Liver (tissue), 9 donors: ENCODE data around the gene PRSS38. TPM values are rescaled to one million over a fixed set of nuclear protein-coding genes. Genes with fewer than 3 reads are reported as not detected.

Experiments used
- DNase-seq: peaks from one replicate; pipeline ENCODE4 v3.0.0-alpha.2; 2017; ENCODE audit warnings: low spot score
- H3K27ac ChIP-seq, 2 donors: one replicate each; pipeline ENCODE4 v1.7.0; 2013; ENCODE audit warnings: inconsistent platforms in 2 of 2, low read length in 2 of 2, control low read depth in 1 of 2, low read depth in 1 of 2, mild to moderate bottlenecking in 1 of 2
- H3K27me3 ChIP-seq, 4 donors: one replicate each; pipeline versions ENCODE4 v1.6.1 to v1.7.0; 2013; ENCODE audit warnings: low read length in 3 of 4, inconsistent platforms in 1 of 4, mild to moderate bottlenecking in 1 of 4, moderate library complexity in 1 of 4; ENCODE audit not compliant: control insufficient read depth in 4 of 4, insufficient read depth in 4 of 4
- H3K36me3 ChIP-seq, 4 donors: one replicate each; pipeline versions ENCODE4 v1.6.1 to v1.7.0; 2013; ENCODE audit warnings: low read length in 3 of 4, mild to moderate bottlenecking in 3 of 4, low read depth in 1 of 4, moderate library complexity in 1 of 4; ENCODE audit not compliant: control insufficient read depth in 4 of 4, insufficient read depth in 3 of 4
- H3K4me1 ChIP-seq, 4 donors: one replicate each; pipeline versions ENCODE4 v1.6.1 to v1.7.0; 2013; ENCODE audit warnings: low read length in 3 of 4, mild to moderate bottlenecking in 3 of 4, moderate library complexity in 1 of 4; ENCODE audit not compliant: control insufficient read depth in 4 of 4, insufficient read depth in 4 of 4
- H3K4me3 ChIP-seq, 3 donors: one replicate each; pipeline versions ENCODE4 v1.6.1 to v1.7.0; 2013; ENCODE audit warnings: low read length in 3 of 3, control low read depth in 1 of 3, low read depth in 1 of 3, mild to moderate bottlenecking in 1 of 3
- H3K9ac ChIP-seq, 2 donors: one replicate each; pipeline ENCODE4 v1.7.0; 2013; ENCODE audit warnings: low read length in 2 of 2, mild to moderate bottlenecking in 2 of 2, moderate library complexity in 2 of 2, control low read depth in 1 of 2, low read depth in 1 of 2
- H3K9me3 ChIP-seq, 4 donors: one replicate each; pipeline versions ENCODE4 v1.6.1 to v1.7.0; 2013; ENCODE audit warnings: low read length in 3 of 4; ENCODE audit not compliant: control insufficient read depth in 4 of 4
- EGR1 ChIP-seq, 2 donors: IDR thresholded peaks; 2 replicates each; pipeline ENCODE4 v1.6.1; 2016 to 2018; ENCODE audit warnings: antibody characterized with exemption in 2 of 2, low read depth in 2 of 2
- FOXA1 ChIP-seq: IDR thresholded peaks from 2 replicates; pipeline ENCODE4 v1.6.1; 2016; ENCODE audit warnings: antibody characterized with exemption
- FOXA2 ChIP-seq: IDR thresholded peaks from 2 replicates; pipeline ENCODE4 v1.6.1; 2016; ENCODE audit warnings: antibody characterized with exemption
- GABPA ChIP-seq, 2 donors: IDR thresholded peaks in 1 of 2; conservative IDR thresholded peaks in 1 of 2; 2 replicates each; pipeline ENCODE4 v1.6.1; 2016; ENCODE audit warnings: antibody characterized with exemption in 2 of 2, mild to moderate bottlenecking in 1 of 2, moderate library complexity in 1 of 2
- HNF4A ChIP-seq, 2 donors: conservative IDR thresholded peaks; 2 replicates each; pipeline ENCODE4 v1.6.1; 2016; ENCODE audit warnings: antibody characterized with exemption in 2 of 2, mild to moderate bottlenecking in 2 of 2
- HNF4G ChIP-seq: IDR thresholded peaks from 2 replicates; pipeline ENCODE4 v1.6.1; 2016; ENCODE audit warnings: antibody characterized with exemption
- JUND ChIP-seq, 2 donors: IDR thresholded peaks; 2 replicates each; pipeline ENCODE4 v1.6.1; 2016; ENCODE audit warnings: antibody characterized with exemption in 2 of 2
- NR2F2 ChIP-seq: IDR thresholded peaks from 2 replicates; pipeline ENCODE4 v1.6.1; 2016; ENCODE audit warnings: antibody characterized with exemption
- RAD21 ChIP-seq, 2 donors: IDR thresholded peaks; 2 replicates each; pipeline ENCODE4 v1.6.1; 2016; ENCODE audit warnings: antibody characterized with exemption in 2 of 2, mild to moderate bottlenecking in 2 of 2
- RXRA ChIP-seq, 2 donors: IDR thresholded peaks; 2 replicates each; pipeline ENCODE4 v1.6.1; 2017 to 2018; ENCODE audit warnings: antibody characterized with exemption in 2 of 2, mild to moderate bottlenecking in 1 of 2
- SP1 ChIP-seq: IDR thresholded peaks from 2 replicates; pipeline ENCODE4 v1.6.1; 2018; ENCODE audit warnings: antibody characterized with exemption, mild to moderate bottlenecking
- TAF1 ChIP-seq: conservative IDR thresholded peaks from 2 replicates; pipeline ENCODE4 v1.6.1; 2016; ENCODE audit warnings: antibody characterized with exemption, mild to moderate bottlenecking
- YY1 ChIP-seq: IDR thresholded peaks from 2 replicates; pipeline ENCODE4 v1.6.1; 2016; ENCODE audit warnings: antibody characterized with exemption, mild to moderate bottlenecking
- WGBS: extraction: QIAGEN DNeasy Blood & Tissue Kit; methylation state at CpG from one replicate; pipeline ENCODE4 v1.1.7; 2013; 5-methylcytosine and 5-hydroxymethylcytosine counted together
- polyA plus RNA-seq, 2 donors: library from polyadenylated mRNA; stranded (reverse) in 1 of 2; unstranded in 1 of 2; fragments of 200-250 nt in 1 of 2; fragments of >200 nt in 1 of 2; fragmentation: Nextera tagmentation in 1 of 2; extraction: Ambion mirVana in 1 of 2; gene quantifications; one replicate each; pipeline versions ENCODE4 v1.2.1 to v1.2.3, GENCODE V29; 2013 to 2015
- total RNA-seq, 2 donors: library from RNA; depleted of rRNA; stranded (reverse); fragments of >200 nt; gene quantifications; one replicate each; pipeline ENCODE4 v1.2.3, GENCODE V29; 2014
- TF ChIP-seq, protein P1 (sequence below): IDR thresholded peaks from 2 replicates; pipeline ENCODE4 v1.6.1; 2016; ENCODE audit warnings: antibody characterized with exemption
- TF ChIP-seq, protein P2 (sequence below): IDR thresholded peaks from 2 replicates; pipeline ENCODE4 v1.6.1; 2016; ENCODE audit warnings: antibody characterized with exemption
- TF ChIP-seq, protein P3 (sequence below): IDR thresholded peaks from 2 replicates; pipeline ENCODE4 v1.6.1; 2016; ENCODE audit warnings: antibody characterized with exemption
- TF ChIP-seq, protein P4 (sequence below): fragments of 150-350 bp; IDR thresholded peaks from 2 replicates; pipeline ENCODE4 v1.5.1; 2017; ENCODE audit warnings: improper control_type of control experiment, low read depth, low read length; ENCODE audit not compliant: missing input control
- TF ChIP-seq, protein P5 (sequence below): IDR thresholded peaks from 2 replicates; pipeline ENCODE4 v1.6.1; 2016; ENCODE audit warnings: antibody characterized with exemption, mild to moderate bottlenecking
- donor health status: healthy.
- donor health status: healthy.
- donor health status: healthy.
- donor health status: healthy.
- donor health status: healthy.

The PRSS38 gene
- total and polyA plus RNA-seq, 4 donors: not detected

DNA sequence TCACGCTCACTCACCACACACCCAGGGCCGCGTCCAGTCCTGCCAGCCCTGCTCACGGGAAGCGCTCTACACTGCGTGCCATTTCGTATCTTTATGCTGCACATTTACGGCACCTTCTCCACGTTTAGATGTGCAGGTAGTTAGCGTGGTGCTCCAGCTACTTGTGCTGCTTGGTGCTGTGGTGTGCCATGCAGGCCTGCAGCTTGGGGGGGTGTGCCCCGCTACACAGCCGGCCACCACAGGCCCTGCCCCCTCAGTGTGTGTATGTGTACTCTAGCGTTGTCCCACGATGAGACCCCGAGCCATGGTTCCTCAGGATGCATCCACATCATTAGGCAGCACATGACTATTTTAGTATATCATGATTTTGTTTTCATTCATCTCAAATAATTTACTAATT, 41.9 kb upstream of the PRSS38 start:
- H3K4me3 ChIP-seq: no peak overlapping the region
- TF ChIP-seq, protein P1, sequence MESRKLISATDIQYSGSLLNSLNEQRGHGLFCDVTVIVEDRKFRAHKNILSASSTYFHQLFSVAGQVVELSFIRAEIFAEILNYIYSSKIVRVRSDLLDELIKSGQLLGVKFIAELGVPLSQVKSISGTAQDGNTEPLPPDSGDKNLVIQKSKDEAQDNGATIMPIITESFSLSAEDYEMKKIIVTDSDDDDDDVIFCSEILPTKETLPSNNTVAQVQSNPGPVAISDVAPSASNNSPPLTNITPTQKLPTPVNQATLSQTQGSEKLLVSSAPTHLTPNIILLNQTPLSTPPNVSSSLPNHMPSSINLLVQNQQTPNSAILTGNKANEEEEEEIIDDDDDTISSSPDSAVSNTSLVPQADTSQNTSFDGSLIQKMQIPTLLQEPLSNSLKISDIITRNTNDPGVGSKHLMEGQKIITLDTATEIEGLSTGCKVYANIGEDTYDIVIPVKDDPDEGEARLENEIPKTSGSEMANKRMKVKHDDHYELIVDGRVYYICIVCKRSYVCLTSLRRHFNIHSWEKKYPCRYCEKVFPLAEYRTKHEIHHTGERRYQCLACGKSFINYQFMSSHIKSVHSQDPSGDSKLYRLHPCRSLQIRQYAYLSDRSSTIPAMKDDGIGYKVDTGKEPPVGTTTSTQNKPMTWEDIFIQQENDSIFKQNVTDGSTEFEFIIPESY: no peak
- TF ChIP-seq JUND (IDR thresholded peaks at IDR 0.05) (no peak), FOXA2 (no peak), RAD21 (IDR thresholded peaks at IDR 0.05) (no peak), YY1 (no peak), EGR1 (IDR thresholded peaks at IDR 0.05; ENCODE audit: low read depth in 2 of 2) (no peak)
- TF ChIP-seq, protein P2, sequence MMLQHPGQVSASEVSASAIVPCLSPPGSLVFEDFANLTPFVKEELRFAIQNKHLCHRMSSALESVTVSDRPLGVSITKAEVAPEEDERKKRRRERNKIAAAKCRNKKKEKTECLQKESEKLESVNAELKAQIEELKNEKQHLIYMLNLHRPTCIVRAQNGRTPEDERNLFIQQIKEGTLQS: no peak
- TF ChIP-seq, protein P3, sequence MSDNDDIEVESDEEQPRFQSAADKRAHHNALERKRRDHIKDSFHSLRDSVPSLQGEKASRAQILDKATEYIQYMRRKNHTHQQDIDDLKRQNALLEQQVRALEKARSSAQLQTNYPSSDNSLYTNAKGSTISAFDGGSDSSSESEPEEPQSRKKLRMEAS: no peak
- TF ChIP-seq, protein P4, sequence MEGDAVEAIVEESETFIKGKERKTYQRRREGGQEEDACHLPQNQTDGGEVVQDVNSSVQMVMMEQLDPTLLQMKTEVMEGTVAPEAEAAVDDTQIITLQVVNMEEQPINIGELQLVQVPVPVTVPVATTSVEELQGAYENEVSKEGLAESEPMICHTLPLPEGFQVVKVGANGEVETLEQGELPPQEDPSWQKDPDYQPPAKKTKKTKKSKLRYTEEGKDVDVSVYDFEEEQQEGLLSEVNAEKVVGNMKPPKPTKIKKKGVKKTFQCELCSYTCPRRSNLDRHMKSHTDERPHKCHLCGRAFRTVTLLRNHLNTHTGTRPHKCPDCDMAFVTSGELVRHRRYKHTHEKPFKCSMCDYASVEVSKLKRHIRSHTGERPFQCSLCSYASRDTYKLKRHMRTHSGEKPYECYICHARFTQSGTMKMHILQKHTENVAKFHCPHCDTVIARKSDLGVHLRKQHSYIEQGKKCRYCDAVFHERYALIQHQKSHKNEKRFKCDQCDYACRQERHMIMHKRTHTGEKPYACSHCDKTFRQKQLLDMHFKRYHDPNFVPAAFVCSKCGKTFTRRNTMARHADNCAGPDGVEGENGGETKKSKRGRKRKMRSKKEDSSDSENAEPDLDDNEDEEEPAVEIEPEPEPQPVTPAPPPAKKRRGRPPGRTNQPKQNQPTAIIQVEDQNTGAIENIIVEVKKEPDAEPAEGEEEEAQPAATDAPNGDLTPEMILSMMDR: no peak
- peaks cover 3 to 31% (median 12%) of the 10 kb centered on the region in 4 donors for H3K36me3 ChIP-seq
- H3K27ac ChIP-seq: no peak overlapping the region
- DNase-seq: no peak
- H3K9me3 ChIP-seq: no peaks in the 10 kb centered on the region
- no peak overlapping the region for H3K9ac ChIP-seq
- no peaks in the 10 kb centered on the region for H3K27me3 ChIP-seq
- H3K4me1 ChIP-seq: no peaks in the 10 kb centered on the region
- WGBS: 97% methylated on average over 15 of the region's 15 CpGs

DNA sequence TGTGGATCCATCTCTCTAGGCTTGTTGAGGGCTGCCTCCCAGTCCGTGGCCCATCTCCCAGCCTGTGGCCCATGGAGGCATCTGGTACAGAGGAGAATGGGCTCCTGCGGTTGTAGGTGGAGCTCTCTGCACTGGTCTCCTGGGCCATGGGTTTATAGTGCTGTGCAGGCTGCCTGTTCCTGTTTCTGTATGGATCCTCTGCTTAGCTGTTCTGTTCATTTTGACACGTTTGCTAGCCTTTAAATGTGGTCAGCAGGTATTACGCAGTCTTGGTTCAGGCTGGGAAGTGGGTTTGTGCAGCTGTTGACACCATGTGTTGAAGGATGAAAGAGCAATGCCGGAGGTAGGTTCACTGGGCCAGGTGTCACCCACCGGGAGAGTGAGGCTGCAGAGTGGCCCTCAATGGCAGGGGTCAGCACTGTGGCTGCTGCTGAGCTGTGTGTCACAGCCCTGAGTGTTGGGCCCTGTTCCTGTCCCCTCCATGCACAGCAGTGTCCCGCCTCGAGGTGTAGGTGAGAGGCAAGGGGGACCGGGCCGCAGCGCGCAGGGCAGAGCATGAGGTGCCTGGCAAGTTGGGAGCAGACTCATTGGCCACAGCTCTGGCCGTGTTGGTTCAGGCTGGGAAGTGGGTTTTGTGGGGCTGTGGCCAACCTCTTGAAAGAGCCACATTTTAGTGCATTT, 41.3 kb upstream of the PRSS38 start:
- H3K9ac ChIP-seq: no peak overlapping the region
- no peaks in the 10 kb centered on the region for H3K9me3 ChIP-seq
- peaks cover 3 to 26% (median 9%) of the 10 kb centered on the region in 4 donors for H3K36me3 ChIP-seq
- TF ChIP-seq YY1 (no peak), TAF1 (no peak), JUND (IDR thresholded peaks at IDR 0.05) (no peak), RAD21 (IDR thresholded peaks at IDR 0.05) (no peak), FOXA2 (no peak), EGR1 (IDR thresholded peaks at IDR 0.05; ENCODE audit: low read depth in 2 of 2) (no peak), HNF4A (conservative IDR thresholded peaks at IDR 0.05) (no peak), RXRA (IDR thresholded peaks at IDR 0.05) (no peak), GABPA (IDR thresholded peaks at IDR 0.05 in 1 of 2, conservative IDR thresholded peaks at IDR 0.05 in 1 of 2) (no peak), HNF4G (no peak), SP1 (no peak), NR2F2 (no peak), FOXA1 (no peak)
- TF ChIP-seq, protein P5, sequence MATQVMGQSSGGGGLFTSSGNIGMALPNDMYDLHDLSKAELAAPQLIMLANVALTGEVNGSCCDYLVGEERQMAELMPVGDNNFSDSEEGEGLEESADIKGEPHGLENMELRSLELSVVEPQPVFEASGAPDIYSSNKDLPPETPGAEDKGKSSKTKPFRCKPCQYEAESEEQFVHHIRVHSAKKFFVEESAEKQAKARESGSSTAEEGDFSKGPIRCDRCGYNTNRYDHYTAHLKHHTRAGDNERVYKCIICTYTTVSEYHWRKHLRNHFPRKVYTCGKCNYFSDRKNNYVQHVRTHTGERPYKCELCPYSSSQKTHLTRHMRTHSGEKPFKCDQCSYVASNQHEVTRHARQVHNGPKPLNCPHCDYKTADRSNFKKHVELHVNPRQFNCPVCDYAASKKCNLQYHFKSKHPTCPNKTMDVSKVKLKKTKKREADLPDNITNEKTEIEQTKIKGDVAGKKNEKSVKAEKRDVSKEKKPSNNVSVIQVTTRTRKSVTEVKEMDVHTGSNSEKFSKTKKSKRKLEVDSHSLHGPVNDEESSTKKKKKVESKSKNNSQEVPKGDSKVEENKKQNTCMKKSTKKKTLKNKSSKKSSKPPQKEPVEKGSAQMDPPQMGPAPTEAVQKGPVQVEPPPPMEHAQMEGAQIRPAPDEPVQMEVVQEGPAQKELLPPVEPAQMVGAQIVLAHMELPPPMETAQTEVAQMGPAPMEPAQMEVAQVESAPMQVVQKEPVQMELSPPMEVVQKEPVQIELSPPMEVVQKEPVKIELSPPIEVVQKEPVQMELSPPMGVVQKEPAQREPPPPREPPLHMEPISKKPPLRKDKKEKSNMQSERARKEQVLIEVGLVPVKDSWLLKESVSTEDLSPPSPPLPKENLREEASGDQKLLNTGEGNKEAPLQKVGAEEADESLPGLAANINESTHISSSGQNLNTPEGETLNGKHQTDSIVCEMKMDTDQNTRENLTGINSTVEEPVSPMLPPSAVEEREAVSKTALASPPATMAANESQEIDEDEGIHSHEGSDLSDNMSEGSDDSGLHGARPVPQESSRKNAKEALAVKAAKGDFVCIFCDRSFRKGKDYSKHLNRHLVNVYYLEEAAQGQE: no peak
- TF ChIP-seq, protein P4: no peak
- TF ChIP-seq, protein P3: no peak
- TF ChIP-seq, protein P1: no peak
- TF ChIP-seq, protein P2: no peak
- 92% methylated on average over 13 of the region's 13 CpGs for WGBS
- no peak overlapping the region for H3K4me3 ChIP-seq
- no peak overlapping the region for H3K27ac ChIP-seq
- no peaks in the 10 kb centered on the region for H3K4me1 ChIP-seq
- H3K27me3 ChIP-seq: no peaks in the 10 kb centered on the region
- DNase-seq: no peak
